ENCODE data around the gene MIDN. TPM values are rescaled to one million over a fixed set of nuclear protein-coding genes. Genes with fewer than 3 reads are reported as not detected.

The MIDN gene
- total and polyA plus RNA-seq, 10 of the 15 experiments (the other 5 are each of a cell fraction or from before 2014, with no cell fraction given), result 0.38 to 51.5 (median 7.2) TPM

- Histone ChIP-seq H3K79me2 (ENCODE audit: control insufficient read depth, insufficient read depth, low read length) (peaks cover 13% of the 10 kb centered on the region), H3K4me3 (no peak overlapping the region), H3K4me1 (ENCODE audit: control insufficient read depth, insufficient read depth, low read length) (peaks cover 8% of the 10 kb centered on the region), H3K36me3 (ENCODE audit: control insufficient read depth in 2 of 2, insufficient read depth in 2 of 2, low read length in 1 of 2) (peaks cover 7 to 18% of the 10 kb centered on the region in 2 experiments), H3K9me3 (replicated peaks; ENCODE audit: control insufficient read depth, insufficient read depth, low read length) (no peaks in the 10 kb centered on the region), H2AFZ (ENCODE audit: control insufficient read depth, low read depth, low read length) (no peak overlapping the region), H3K9ac (ENCODE audit: control insufficient read depth, insufficient read depth, low read length) (no peak overlapping the region), H4K20me1 (ENCODE audit: control insufficient read depth, insufficient read depth) (no peaks in the 10 kb centered on the region; the same call in 1 of the 2 replicates), H3K4me2 (ENCODE audit: control insufficient read depth, insufficient read depth) (no peak overlapping the region), H3K27ac (ENCODE audit: control insufficient read depth, insufficient read depth) (no peak overlapping the region), H3K27me3 (replicated peaks in 1 of 2; ENCODE audit: control insufficient read depth in 2 of 2, insufficient read depth in 2 of 2, low read length in 1 of 2) (peaks cover 0 to 3% of the 10 kb centered on the region in 2 experiments; a peak in 3 of 4 replicates)
- ATAC-seq (no peak), DNase-seq (ENCODE audit: low read depth, low spot score) (no peak), FAIRE-seq (no peak)
- no TSS peak for BruUV-seq (replicated peaks)
- ChIA-PET CTCF (interaction anchor here (0.8 to 3.5 kb wide), 5 partner anchors 12 to 122 kb away, joined by 3 to 40 read pairs (median 4); partner anchors contain the start of gene CIRBP), SMC1A (ENCODE audit: uncharacterized antibody, unreplicated experiment) (interaction anchor here (1.5 kb wide), 1 partner anchor 37 kb away, joined by 9 read pairs; no protein-coding TSS in a partner anchor), POLR2A (interaction anchor here (0.5 kb wide), 1 partner anchor 149 kb away, joined by 4 read pairs; no protein-coding TSS in a partner anchor), RAD21 (ENCODE audit: unreplicated experiment) (interaction anchor here (1.3 to 1.4 kb wide), 2 partner anchors 12 to 122 kb away, joined by 3 to 5 read pairs; no protein-coding TSS in a partner anchor)
- intact Hi-C loops (cut with micrococcal nuclease; ENCODE audit: unreplicated experiment), result no loop called here
- 84% methylated on average over 53 of the region's 53 CpGs for WGBS (ENCODE audit: insufficient coverage, insufficient replicate concordance, low lambda C conversion rate, missing lambda C conversion rate)
- in situ Hi-C loops (cut with MboI), result no loop called here
- TF ChIP-seq SPI1 (IDR thresholded peaks at IDR 0.05; ENCODE audit: borderline replicate concordance, insufficient read depth, low read depth, low read length), result no peak
- no peak for TF ChIP-seq NFYB (IDR thresholded peaks at IDR 0.05; ENCODE audit: insufficient read depth, low read depth, low read length)
- TF ChIP-seq USF2 (IDR thresholded peaks at IDR 0.05; ENCODE audit: borderline replicate concordance, low read depth, low read length), result no peak
- TF ChIP-seq RAD21 (IDR thresholded peaks at IDR 0.05; ENCODE audit: insufficient read depth, low read depth, low read length), result no peak
- no peak for TF ChIP-seq RELB (IDR thresholded peaks at IDR 0.05; ENCODE audit: low read depth)
- no peak for TF ChIP-seq SREBF2 (IDR thresholded peaks at IDR 0.05; ENCODE audit: low read length)
- TF ChIP-seq GATAD2B (conservative IDR thresholded peaks at IDR 0.05; ENCODE audit: low read depth), result no peak
- TF ChIP-seq CHD1 (IDR thresholded peaks at IDR 0.05; ENCODE audit: low read depth, low read length), result no peak
- TF ChIP-seq ATF7 (IDR thresholded peaks at IDR 0.05; ENCODE audit: low read depth), result no peak
- no peak for TF ChIP-seq TARDBP (IDR thresholded peaks at IDR 0.05; ENCODE audit: borderline replicate concordance)
- no peak for TF ChIP-seq BRCA1 (IDR thresholded peaks at IDR 0.05; ENCODE audit: low read depth, low read length)
- TF ChIP-seq ZSCAN29 (IDR thresholded peaks at IDR 0.05), result no peak
- TF ChIP-seq LARP7 (IDR thresholded peaks at IDR 0.05), result no peak
- TF ChIP-seq SUZ12 (IDR thresholded peaks at IDR 0.05; ENCODE audit: unreplicated experiment), result no peak
- TF ChIP-seq, protein P1, sequence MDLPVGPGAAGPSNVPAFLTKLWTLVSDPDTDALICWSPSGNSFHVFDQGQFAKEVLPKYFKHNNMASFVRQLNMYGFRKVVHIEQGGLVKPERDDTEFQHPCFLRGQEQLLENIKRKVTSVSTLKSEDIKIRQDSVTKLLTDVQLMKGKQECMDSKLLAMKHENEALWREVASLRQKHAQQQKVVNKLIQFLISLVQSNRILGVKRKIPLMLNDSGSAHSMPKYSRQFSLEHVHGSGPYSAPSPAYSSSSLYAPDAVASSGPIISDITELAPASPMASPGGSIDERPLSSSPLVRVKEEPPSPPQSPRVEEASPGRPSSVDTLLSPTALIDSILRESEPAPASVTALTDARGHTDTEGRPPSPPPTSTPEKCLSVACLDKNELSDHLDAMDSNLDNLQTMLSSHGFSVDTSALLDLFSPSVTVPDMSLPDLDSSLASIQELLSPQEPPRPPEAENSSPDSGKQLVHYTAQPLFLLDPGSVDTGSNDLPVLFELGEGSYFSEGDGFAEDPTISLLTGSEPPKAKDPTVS (IDR thresholded peaks at IDR 0.05; ENCODE audit: low read depth, low read length), result no peak
- no peak for TF ChIP-seq EED (IDR thresholded peaks at IDR 0.05; ENCODE audit: low read depth)
- TF ChIP-seq ESRRA (IDR thresholded peaks at IDR 0.05; ENCODE audit: low read length), result no peak
Measured at GRCh38 chr19:1280636-1281568, 32.5 kb downstream of the MIDN start.

All from GM12878 (cell line).